GM21717 (cell line): Measurements from ENCODE around the gene C1QL2.

ENCODE experiments used
- ATAC-seq: cut with Tn5 transposase; IDR thresholded peaks from one replicate; pipeline ENCODE4 v1.9.1; 2021; ENCODE audit warnings: mild to moderate bottlenecking, moderate library complexity; ENCODE audit not compliant: unreplicated experiment

C1QL2 gene

DNA sequence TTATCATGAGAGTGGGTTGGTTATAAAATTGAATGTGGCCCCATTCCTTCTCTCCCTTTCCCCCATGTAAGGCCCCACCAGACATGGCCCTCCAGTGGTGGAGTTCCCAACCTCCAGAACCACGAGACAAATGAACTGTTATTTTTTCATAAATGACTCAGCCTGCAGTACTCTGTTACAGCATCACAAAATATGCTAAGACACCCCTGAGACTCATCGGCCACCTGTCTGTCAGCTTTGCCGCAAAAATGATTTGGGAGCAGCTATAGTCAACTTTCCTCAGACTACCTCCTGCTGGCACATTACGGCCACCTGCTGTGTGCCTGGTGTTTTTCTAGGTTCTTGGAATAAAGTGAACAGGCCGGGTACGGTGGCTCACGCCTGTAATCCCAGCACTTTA lies 21.4 kb upstream of the C1QL2 start:
- no peak for ATAC-seq

DNA sequence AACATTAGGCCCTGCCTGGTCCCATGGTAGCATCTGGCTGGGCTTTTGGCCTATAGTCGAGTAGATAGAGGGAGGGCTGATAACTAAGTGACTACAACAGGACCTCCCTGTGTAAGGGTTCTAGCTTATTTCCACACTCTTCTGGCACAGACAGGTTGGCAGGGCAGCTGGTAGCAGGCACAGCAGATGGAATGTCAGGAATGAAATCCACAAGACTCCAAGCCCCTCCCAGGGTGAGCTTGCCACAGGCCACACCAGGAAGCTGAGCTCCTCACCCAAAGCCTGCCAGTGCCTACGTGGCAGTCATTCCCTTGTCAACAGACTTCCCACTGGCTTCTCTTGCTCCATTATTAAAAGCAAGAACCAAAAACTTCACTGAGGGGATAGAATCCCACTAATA lies 20.7 kb upstream of the C1QL2 start:
- ATAC-seq: no peak

DNA sequence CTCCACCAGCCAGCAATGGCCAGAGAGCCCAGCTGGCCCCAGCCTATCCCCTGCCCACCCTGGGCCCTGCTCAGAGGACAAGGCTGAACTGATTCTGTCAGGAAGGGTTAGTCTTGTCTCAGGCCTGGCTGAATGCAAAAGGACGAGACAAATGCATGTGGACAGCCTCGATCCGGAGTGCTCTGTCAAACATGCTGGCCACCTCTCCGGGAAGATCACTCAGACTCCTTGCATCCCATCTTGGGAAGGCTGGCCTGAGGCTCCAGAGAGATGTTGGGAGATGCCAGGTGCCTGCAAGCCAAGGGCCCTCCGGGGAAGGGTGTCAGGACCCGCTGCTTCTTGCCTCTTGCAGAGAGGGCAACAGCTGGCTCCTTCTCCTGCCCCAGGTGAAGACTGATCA lies 20.2 kb upstream of the C1QL2 start:
- no peak for ATAC-seq

DNA sequence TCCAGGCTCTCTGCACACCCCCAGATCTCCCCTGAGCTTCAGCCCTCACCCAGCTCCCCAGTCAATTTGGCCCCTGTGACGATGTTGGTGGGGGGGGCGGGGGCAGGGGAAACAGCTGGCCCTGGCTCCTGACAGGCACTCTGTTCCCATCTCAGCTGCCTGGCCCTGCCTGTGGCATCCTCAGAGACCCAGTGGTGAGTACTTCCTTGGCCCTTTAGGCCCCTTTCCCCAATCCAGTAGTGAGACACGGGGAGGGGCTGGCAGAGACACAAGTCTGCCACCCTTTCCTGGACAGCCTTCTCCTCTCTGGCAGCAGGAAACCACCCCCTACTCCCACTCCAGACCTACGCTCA lies 19.3 kb upstream of the C1QL2 start:
- ATAC-seq: no peak

DNA sequence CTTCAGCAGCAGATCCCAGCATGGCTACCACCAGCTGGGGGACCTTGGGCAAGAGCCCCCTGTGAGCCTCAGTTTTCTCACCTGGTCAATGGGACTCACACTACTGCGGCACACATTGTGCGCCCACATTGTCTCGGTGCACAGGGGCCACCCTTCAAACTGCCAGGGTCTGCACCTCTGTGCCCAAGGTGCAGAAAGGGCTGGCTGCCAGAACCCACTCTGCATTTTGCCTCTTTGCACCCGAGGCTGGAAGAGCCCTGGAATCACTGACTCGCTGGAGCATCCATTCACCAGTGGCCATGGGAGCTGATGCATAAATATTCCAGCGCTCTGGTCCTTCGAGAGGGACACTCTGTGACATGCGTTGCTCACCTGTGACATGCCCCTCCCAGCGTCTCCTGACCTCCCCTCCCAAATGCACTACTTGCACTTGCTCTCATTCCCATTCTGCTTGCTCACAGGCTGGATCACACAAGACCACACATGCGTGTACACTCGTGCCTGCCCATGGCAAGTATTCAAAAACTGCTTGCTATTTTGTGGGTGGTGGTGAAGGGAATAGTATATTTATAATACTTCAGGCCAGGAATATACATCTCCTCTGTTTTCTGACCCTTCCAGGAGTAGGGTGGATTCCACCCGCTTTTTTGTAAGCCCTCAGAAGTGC lies 18.8 kb upstream of the C1QL2 start:
- no peak for ATAC-seq

DNA sequence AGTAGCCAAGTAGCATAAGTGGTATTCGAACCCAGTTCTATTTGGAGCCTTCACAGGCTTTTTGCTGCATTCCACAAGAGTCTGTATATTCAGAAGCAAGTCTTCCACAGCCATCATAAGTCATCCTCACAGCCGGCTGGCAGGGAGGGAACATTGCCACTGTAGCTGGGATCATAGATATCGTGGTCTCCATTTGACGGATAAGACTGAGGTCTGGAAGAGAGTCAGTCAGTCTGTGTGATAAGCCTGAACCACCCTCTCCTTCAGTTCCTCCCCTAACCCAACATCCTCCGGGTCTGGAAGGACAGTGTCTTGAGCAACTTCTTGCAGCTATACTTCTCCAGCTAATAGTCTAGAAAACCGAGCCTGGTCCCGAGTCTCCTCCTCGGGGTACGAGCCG lies 17.0 kb upstream of the C1QL2 start:
- no peak for ATAC-seq

DNA sequence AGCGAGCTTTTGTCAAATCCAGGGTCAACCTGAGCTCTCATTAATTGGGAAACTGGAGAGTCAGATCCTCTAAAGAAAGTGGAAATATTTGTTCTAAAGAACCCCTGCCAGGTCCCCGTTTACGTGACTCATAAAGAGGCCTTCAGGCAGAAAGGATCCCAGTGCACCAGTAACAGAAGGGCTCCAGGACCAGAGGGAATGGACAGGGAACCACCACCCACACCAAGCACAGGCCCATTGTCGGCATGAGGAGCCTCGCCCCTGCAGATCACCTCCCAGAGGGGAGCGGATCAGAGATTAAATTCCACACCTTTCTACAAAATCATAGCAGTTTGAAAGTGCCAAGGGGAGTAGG lies 16.4 kb upstream of the C1QL2 start:
- no peak for ATAC-seq

DNA sequence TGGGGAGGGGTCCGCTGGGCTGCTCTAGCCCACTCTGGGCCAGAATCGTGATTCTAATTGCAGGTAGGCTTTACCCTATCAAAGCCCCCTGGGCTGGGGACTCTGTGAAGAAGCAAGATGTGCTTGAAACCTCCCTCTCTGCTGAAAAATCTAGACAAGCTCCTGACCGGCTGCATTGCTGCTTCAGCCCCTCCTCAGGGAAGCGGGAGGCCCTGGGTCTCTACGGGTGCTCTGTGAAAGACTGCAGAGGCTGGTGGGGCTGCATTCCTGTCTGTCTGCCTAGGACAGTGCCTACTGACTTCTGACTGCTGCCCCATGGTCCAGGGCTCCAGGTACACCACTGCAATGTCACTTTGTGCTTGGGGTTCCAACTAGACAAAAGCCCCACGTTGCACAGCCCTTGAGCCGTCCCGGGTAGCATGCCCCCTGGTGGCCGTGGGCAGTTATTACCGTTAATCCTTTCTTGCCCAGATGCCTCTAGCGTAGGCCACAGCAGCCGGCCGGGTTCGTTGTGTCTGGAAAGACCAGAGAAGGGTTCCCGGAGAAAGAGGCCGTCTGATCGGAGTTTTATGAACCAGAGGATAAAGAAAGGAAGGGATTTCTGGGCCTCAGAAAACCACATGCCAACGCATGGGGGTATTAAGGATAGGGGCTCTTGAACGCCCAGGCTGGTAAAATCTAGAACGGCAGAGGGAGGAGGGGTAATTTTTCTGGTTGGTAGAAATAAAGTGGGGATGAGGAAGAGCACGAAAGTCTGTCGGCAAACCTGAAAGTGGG lies 15.9 kb upstream of the C1QL2 start:
- ATAC-seq: no peak

DNA sequence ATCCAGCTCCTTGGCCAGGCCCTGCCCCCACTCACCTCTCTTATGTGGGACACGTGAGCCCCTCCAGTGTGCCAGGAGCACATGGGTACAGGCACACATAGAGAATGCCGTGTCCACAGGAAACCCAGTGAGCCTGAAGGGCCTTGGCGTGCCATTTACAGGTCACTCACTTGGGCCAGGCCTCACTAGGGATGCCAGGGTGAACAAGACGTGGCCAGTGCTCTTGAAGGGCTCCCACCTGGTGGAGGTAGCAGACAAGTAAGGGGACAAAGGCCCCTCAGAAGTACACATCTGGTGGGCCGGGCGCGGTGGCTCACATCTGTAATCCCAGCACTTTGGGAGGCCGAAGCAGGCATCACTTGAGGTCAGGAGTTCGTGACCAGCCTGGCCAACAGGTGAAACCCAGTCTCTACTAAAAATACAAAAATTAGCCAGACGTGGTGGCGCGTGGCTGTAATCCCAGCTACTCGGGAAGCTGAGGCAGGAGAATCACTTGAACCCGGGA lies 15.1 kb upstream of the C1QL2 start:
- no peak for ATAC-seq

DNA sequence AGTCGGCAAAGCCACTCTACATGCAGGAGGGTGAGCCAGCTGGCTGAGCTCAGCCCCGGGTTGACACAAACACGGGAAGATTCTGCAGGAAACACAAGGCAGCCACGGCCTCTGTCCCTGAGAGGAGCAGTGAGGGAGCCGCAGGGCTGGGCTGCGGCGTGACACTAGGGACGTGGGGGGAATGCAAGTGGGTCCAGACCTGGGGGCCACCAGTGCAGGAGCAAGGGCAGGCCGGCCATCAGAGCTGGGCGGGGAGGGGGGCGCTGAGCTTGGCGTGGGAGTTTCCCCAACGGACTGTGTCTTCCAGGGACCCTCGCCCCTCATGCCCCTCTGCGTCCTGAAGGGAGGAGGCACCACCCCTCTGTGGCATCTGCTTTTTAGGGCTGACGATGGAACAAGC lies 12.0 kb upstream of the C1QL2 start:
- ATAC-seq: no peak

DNA sequence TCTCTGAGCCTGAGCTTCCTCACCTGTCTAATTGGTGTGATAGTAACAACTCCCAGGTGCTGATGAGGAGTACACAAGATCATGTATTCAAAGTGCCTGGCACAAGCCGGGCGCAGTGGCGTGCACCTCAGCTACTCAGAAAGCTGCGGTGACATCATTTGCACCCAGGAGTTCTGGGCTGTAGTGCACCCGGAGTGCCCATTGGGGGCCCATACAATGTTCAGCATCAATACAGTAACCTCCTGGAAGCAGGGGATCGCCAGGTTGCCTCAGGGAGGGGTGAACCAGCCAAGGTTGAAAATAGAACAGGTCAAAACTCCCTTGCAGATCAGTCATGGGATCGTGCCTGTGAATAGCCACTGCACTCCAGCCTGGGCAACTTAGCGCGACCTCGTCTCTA lies 11.2 kb upstream of the C1QL2 start:
- no peak for ATAC-seq

DNA sequence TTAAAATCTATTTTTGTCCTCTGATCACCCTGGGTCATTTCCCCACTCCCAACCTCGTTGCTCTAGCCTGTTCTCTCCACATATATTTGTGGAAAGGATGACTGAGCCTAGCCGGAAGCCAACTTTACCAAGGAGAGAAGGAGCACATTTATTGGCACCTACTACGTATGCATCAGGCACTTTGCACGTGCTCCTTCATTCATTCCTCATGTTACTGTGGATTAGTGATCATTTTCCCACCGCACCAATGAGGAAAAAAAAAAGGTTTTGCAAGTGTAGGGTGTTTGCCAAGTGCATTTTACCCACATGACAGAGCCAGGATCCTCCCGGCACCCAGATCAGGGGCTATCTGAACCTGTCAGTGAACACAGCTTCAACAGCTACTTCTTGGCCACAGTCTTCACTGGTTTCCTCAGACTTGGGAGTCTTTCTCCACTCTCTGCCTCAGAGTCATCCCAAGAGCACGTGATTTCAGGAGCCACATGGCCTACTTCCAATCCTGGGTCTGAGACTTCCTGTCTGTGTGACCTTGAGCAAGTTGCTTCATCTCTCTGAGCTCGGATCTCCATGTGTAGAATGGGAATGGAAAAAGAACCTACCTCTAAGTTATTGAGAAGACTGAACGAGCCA lies 1.9 kb upstream of the C1QL2 start:
- ATAC-seq: no peak

DNA sequence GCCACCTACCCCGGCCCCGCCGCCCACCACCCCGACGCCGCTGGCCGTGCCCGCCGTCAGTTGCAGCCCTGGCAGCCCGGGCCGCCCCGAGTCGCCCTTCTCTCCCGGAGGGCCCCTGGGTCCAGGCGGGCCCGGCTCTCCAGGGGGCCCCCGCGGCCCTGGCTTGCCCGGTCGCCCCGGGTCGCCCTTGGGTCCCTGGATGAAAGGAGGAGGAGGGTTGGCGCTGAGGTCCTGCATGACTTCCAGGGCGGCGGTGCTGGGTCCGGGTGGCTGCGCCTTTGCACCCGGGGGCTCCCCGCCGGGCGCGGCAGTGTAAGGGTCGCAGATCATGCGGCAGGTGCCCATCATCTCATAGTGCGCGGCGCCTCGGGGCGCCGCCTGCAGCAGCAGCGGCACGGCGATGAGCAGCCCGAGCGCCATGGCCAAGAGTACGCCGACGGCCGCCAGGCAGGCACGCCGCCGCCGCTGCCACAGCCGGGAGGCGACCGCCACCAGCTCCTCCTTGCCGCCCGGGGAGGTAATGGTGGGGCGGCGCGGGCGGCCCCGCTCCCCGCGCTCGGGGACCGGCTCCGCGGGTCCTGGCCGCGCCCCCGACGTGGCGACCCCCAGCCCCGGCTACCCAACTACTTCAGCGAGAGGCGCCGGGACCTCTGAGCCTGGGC lies 570 bp downstream of the C1QL2 start:
- ATAC-seq: no peak

DNA sequence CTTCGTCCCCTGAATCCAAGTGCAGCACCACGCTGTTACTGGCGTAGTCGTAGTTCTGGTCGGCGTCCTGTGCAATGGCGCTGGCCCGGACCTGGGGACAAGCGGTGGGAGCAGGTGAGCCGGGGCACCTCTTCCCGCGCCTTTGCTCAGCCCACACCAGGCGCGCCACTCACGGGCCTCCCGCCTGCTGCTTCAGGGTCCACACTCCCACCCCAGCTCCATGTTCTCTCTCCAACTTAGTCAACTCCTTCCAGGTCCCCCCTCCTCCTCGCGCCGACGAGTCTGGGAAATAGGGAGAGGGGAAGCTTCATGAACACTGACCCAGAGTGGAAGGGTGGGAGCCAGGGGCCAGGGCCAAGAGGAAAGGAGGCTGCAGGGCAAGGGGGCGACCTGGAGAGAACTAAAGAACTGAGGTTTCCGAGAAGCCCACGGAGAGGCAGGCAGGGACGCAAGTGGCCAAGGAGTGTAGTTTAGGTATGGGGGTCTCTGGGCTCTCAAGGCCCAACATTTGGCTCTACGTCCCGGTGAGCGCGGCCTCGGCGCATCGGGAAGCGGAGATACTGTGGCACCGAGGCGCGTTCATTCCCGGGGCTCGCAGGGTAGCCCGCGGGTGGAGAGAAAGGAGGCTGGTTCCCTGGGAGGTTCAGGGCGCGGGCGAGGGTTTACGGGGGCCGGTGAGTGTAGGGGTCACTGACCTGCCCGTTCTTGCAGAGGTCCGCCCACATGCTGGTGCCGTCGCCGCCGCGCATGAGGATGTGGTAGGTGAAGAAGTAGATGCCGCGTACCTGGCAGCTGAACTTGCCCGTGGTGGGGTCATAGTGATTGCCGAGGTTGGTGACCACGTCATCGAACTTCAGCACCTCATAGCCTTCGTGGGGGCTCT lies 1.4 kb downstream of the C1QL2 start:
- no peak for ATAC-seq

DNA sequence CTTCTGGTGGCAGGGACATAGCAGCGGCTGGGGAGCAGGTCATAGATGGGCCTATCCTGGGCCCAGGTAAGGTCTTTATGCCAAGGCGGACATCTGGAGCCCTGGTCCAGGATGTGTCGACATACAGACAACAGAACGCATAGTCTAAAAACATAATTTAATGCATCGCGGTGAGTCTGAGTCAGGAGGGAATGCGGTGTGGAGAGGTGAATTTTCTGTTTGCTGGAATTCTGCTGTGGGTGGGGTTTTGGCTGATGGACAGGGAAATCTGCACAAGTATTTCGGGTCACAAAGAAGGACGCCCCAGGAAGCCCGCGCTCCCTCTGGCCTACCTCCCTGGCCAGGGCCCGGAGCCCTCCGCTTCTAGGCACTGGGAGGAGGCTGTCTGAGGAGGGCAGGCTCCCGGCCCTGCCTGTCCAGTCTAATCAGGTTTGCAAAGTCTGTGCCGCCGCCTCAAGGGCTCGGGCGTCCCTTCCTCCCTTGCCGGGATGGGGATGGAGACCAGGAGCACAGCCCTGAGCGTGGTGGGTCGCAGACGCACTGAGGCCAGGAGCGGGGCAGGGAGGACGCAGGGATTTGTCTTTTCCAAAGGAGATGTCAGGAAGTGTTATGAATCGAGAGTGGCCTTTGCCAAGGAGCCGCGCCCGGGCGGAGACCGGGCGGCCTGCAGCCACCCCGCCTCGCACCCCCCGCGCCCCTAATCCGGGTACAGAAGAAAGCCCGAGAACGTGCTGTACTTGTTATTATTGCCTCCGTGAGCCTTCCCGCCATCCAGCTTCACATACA lies 2.3 kb downstream of the C1QL2 start:
- ATAC-seq: no peak

DNA sequence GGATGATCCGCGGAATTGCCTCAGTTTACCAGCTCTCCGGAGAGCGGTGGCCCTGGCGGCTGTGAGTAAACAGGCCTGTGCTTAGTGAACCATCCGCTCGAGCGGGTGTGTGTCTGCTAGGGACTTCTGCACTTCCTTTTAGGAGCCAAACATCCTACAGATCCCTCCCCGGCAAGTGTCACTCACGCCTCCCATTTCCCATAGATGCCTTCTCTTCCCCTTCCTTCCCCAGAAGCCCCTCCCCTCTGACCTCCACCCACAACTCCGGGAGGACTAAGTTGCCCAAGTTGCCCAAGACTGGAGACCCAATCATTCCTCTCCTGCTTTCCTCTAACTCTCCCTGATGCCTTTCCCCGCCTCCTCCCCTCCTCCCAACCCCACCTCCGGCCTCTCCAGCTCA lies 2.9 kb downstream of the C1QL2 start:
- ATAC-seq: no peak

DNA sequence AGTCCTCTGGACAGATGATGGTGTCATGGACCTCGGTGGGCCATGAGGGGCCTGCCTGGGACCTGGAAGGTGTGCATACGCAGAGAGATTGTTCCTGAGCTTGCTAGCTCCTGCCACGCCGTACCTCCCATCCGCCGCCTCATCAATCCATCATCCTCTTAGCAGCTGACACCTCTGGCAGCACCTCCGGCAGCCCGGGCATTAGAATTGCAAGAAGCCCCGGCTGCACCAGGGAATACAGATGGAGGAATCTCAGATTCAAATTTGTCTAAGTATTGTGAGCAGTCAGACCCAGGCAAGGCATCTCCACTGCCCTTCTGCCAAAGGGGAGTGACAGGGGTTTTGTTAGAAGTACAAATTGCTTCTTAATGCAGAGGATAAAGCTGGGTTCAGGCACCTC lies 4.5 kb downstream of the C1QL2 start:
- ATAC-seq: no peak

DNA sequence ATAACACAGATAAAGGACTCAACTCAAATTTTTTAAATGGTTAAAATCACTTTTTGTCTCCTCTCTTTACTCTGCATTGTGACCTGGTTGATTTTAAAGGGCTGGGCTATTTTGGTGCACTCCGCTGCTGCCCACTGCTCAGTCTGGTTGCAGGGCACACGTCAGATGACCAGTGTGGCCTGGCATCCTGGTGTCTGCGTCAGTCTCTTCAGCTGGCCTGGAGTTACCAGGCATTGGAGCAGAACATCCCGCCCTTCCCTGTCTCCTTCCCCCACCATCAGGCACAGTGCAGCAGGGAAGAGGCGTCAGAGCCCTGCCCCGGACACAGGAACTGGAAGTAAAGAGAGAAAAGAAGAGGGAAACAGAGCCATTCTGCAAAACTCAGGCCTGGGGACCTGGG lies 8.9 kb downstream of the C1QL2 start:
- no peak for ATAC-seq

DNA sequence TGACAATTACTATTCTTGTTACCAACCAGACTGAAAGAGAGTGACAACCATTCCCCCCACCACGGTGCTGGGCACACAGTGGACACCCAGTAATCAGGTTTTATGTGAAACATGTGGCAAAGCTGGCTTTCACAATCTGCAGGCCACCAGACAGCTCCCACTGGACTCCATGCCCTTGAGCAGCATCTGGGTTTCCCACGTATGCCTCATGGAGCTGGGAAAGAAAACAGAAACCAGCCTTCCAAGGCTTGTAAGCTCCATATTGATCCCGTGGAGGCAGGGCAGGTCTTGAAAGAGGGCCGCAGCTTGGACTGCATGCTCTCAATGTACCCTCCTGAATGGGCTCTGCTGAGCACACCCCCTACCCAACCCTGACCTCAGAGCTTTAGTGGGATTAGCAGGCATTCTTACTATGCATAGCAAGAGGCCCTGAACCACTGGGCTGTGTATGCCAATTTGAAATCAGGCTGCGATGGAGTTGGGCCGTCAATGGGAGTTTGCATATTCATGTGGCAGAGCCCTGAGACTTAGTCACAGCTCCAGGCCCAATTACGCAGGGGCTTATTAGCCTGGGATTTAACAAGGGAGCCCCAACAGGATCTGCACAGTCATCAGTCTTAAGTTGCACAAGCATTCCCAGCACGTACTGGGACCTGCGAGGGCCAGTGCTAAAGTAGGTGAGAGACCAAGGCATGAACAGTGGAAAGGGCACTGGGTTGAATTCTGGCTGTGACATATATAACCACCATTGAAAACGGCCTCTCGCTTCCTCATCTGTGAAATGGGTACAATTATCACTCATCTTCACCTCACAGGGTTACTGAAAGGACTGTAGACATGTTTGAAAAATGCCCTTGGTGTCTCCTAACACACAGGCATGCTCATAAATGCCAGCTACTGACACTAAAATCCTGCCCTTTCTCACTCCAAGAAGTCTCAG lies 10.5 kb downstream of the C1QL2 start:
- ATAC-seq: no peak
